ENCODE data around the gene ANKRD39. TPM values are rescaled to one million over a fixed set of nuclear protein-coding genes. Genes with fewer than 3 reads are reported as not detected.
A peak's percentile ranks its signal among the peaks of the same experiment; 100 is the strongest.
"Not testable (repeated sequence)": the region's sequence is repeated elsewhere in the genome, so short reads cannot be mapped to it uniquely, and the experiment has no call there.

Gene ANKRD39
- total RNA-seq, 1 experiment from 2014 or later, result 11.7 TPM

GRCh38 chr2:96808176-96808837 lies 49.5 kb downstream of the ANKRD39 start:
- DNase-seq (ENCODE audit: low read depth), result no peak

DNA sequence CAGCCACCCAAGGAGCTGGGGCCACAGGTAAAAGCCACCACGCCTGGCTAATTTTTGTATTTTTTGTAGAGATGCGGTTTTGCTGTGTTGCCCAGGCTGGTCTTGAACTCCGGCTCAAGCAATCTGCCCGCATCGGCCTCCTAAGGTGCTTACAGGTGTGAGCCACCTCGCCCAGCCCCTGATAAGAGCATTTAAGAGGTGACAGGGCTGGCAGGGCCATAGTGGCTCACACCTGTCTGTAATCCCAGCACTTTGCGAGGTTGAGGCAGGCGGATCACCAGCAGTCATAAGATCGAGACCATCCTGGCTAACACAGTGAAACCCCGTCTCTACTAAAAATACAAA lies 50.7 kb downstream of the ANKRD39 start:
- DNase-seq (ENCODE audit: low read depth), result no peak

DNA sequence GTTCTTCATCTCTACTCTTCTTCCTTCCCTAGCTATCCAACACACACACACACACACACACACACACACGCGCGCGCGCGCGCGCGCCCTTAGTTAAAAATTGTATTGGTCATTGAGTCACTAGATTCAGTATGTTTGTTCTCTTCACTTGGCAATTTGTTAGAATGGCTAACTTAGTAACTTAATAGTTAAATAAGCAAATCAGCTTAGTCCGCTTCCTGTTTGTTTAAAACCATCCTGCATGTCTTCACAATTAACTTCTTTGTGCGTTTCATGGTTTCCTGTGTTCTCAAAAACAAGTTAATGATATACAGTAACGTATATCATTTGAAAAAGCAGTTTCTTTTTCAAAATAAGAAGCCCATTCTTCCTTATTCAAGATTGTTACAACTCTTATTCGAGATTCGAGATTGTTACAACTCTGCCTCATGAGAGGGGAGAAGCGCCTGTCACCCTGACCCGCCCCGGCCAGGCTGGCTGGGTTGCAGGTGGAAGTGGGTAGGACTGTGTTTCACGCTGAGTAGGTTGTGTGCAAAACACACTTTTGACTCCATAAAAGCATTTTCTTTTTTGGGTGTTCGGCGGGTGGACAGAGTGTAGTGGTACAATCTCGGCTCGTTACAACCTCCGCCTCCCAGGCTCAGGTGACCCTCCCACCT lies 51.2 kb downstream of the ANKRD39 start:
- DNase-seq (ENCODE audit: low read depth), result no peak

DNA sequence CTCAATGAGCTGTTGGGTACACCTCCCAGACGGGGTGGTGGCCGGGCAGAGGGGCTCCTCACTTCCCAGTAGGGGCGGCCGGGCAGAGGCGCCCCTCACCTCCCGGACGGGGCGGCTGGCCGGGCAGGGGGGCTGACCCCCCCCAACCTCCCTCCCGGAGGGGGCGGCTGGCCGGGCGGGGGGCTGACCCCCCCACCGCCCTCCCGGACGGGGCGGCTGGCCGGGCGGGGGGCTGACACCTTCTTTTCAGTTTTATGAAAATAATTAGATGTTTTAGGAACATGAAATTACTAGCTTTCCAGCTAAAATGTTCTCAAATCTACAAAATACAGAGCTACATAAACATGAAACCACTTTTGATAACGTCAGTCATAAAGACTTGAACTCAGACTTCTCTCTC lies 51.9 kb downstream of the ANKRD39 start:
- DNase-seq (ENCODE audit: low read depth), result not testable (repeated sequence)

- no peak for DNase-seq (ENCODE audit: low read depth)
These were observed 52.8 kb downstream of the ANKRD39 start for GRCh38 chr2:96804986-96805385.

GRCh38 chr2:96802721-96803120 lies 55.1 kb downstream of the ANKRD39 start:
- no peak for DNase-seq (ENCODE audit: low read depth)

GRCh38 chr2:96801786-96802595 lies 55.8 kb downstream of the ANKRD39 start:
- DNase-seq (ENCODE audit: low read depth), result no peak

- DNase-seq (ENCODE audit: low read depth), result peak; percentile 75
These were observed 56.6 kb downstream of the ANKRD39 start for GRCh38 chr2:96801005-96801785.

GRCh38 chr2:96800061-96801004 lies 57.5 kb downstream of the ANKRD39 start:
- no peak for DNase-seq (ENCODE audit: low read depth)

GRCh38 chr2:96799623-96799935 lies 58.2 kb downstream of the ANKRD39 start:
- no peak for DNase-seq (ENCODE audit: low read depth)

DNA sequence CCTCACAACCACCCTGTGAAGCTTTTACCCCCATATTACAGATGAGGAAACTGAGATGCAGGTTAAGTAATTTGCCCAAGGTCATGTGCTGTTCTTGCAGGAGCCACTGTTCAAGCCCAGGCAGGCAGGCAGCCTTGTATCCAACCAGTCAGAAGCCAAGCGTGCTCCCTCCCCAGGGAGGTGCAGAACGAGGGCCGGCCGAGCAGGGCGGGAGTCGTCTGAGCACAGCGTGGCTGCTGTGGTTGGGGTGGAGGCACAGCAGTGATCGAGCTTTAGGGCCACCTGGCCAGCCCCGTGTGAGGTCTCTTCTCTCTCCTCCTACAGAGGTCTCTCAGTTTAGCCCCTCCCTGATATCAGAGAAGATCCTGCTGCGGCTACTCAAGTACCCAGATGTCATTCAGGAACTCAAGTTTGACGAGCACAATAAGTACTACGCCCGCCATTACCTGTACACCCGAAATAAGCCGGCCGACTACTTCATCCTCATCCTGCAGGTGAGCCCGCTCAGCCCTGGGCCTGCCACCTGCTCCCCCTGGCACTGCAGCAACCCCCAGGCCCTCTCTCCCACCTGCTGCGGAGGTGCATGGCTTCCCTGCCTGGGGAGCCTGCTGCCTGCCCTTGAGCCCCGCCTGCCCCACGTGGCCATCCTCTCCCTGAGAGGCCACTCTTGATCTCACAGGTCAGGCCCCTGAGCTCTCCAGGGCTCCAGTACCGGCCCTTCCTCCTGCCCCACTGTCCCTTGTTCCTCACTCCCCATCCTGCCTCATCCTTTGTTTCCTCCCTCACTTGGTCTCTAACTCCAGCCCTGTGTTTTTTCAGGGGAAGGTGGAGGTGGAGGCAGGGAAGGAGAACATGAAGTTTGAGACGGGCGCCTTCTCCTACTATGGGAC lies 58.8 kb downstream of the ANKRD39 start:
- no peak for DNase-seq (ENCODE audit: low read depth)

Other genes with a start within 250 kb of the ANKRD39 start
- 22.1 and 26.6 TPM in 2 replicates for gene KANSL3, start 219.7 kb downstream of the ANKRD39 start, total RNA-seq (2014; rRNA removed; shearing (Covaris generic))
- 0.06 TPM in 1 of 2 replicates, not detected in the other for gene FER1L5, start 215.3 kb downstream of the ANKRD39 start, total RNA-seq (2014; rRNA removed; shearing (Covaris generic))
- 33.0 and 33.9 TPM in 2 replicates for gene LMAN2L, start 118.0 kb downstream of the ANKRD39 start, total RNA-seq (2014; rRNA removed; shearing (Covaris generic))
- gene CNNM4, start 97.1 kb downstream of the ANKRD39 start, total RNA-seq (2014; rRNA removed; shearing (Covaris generic)), result 2.6 and 5.1 TPM in 2 replicates
- gene CNNM3, start 41.7 kb downstream of the ANKRD39 start, total RNA-seq (2014; rRNA removed; shearing (Covaris generic)), result 5.1 and 5.5 TPM in 2 replicates
- gene ANKRD23, start 14.0 kb downstream of the ANKRD39 start, total RNA-seq (2014; rRNA removed; shearing (Covaris generic)), result 2.1 and 6.0 TPM in 2 replicates
- gene SEMA4C, start 12.1 kb upstream of the ANKRD39 start, total RNA-seq (2014; rRNA removed; shearing (Covaris generic)), result 17.3 and 23.5 TPM in 2 replicates
- gene FAM178B, start 128.6 kb upstream of the ANKRD39 start, total RNA-seq (2014; rRNA removed; shearing (Covaris generic)), result not detected in 2 replicates
- 8.5 and 11.8 TPM in 2 replicates for gene FAHD2B, start 236.9 kb upstream of the ANKRD39 start, total RNA-seq (2014; rRNA removed; shearing (Covaris generic))

Measured in Daoy (cell line).